HEK293 (cell line): Measurements from ENCODE around the gene TEAD1.
A peak's percentile ranks its signal among the peaks of the same experiment; 100 is the strongest.

Source experiments
- CTCF ChIA-PET: fragments of 350-600 bp; formaldehyde crosslinking; extraction: SDS; loops from one replicate; lab custom pipeline; 2021; ENCODE audit warnings: antibody characterized with exemption; lab: Yijun Ruan, JAX
- POLR2A ChIA-PET: fragments of 300-600 bp; formaldehyde crosslinking; extraction: SDS; loops from one replicate; lab custom pipeline; 2020; ENCODE audit warnings: antibody characterized with exemption, inconsistent platforms; lab: Yijun Ruan, JAX
- H3K27ac ChIP-seq: fragments of 200-500 bp; sonication (Bioruptor generic); 2 replicates; pipeline ENCODE4 v1.5.1; 2014; ENCODE audit warnings: low read depth, low read length, control low read depth, inconsistent platforms; ENCODE audit errors: extremely low read depth
- H3K36me3 ChIP-seq, 2 experiments: fragments of 200-500 bp in 1 of 2; sonication (Bioruptor generic) in 1 of 2; 1 replicate in 1 of 2; 2 replicates in 1 of 2; pipeline ENCODE4 v1.5.1; 2014 to 2017; ENCODE audit warnings: inconsistent platforms in 2 of 2, low read length in 2 of 2; ENCODE audit not compliant: control insufficient read depth in 2 of 2, insufficient read depth in 1 of 2
- H3K4me1 ChIP-seq: fragments of 200-500 bp; sonication (Bioruptor generic); 2 replicates; pipeline ENCODE4 v1.5.1; 2014; ENCODE audit warnings: mild to moderate bottlenecking, low read length, inconsistent platforms; ENCODE audit not compliant: control insufficient read depth, insufficient read depth
- H3K4me3 ChIP-seq: 2 replicates; pipeline ENCODE4 v1.5.1; 2011; ENCODE audit warnings: low read depth, mild to moderate bottlenecking, control low read depth, low read length, moderate library complexity
- H3K9me3 ChIP-seq: fragments of 200-500 bp; sonication (Bioruptor generic); 2 replicates; pipeline ENCODE4 v1.5.1; 2014; ENCODE audit warnings: low read depth, low read length, inconsistent platforms; ENCODE audit not compliant: control insufficient read depth, insufficient read depth
- HIC1 ChIP-seq: fragments of 450-650 bp; formaldehyde crosslinking; IDR thresholded peaks from 2 replicates; pipeline ENCODE4 v1.5.1; 2016; ENCODE audit warnings: missing biosample characterization, missing genetic modification characterization
- HOXD13 ChIP-seq: sonication (generic); formaldehyde crosslinking; IDR thresholded peaks from 2 replicates; pipeline ENCODE4 v1.8.0; 2022; ENCODE audit warnings: missing genetic modification reagents, borderline replicate concordance
- SCRT1 ChIP-seq: fragments of 450-650 bp; formaldehyde crosslinking; IDR thresholded peaks from 2 replicates; pipeline ENCODE4 v1.5.1; 2016; ENCODE audit warnings: missing biosample characterization, missing genetic modification characterization, borderline replicate concordance
- ZBTB10 ChIP-seq: fragments of 450-650 bp; formaldehyde crosslinking; IDR thresholded peaks from 2 replicates; pipeline ENCODE4 v1.5.1; 2016; ENCODE audit warnings: missing biosample characterization, missing genetic modification characterization
- ZFP37 ChIP-seq: fragments of 450-650 bp; formaldehyde crosslinking; IDR thresholded peaks from 2 replicates; pipeline ENCODE4 v1.5.1; 2016; ENCODE audit warnings: missing biosample characterization, missing genetic modification characterization
- ZFP69B ChIP-seq: fragments of 450-650 bp; formaldehyde crosslinking; IDR thresholded peaks from 2 replicates; pipeline ENCODE4 v1.5.1; 2016; ENCODE audit warnings: missing biosample characterization, missing genetic modification characterization
- ZNF121 ChIP-seq: fragments of 450-650 bp; formaldehyde crosslinking; IDR thresholded peaks from 2 replicates; pipeline ENCODE4 v1.5.1; 2016; ENCODE audit warnings: missing biosample characterization, missing genetic modification characterization
- ZNF449 ChIP-seq: fragments of 450-650 bp; formaldehyde crosslinking; IDR thresholded peaks from 2 replicates; pipeline ENCODE4 v1.5.1; 2017; ENCODE audit warnings: missing biosample characterization, mild to moderate bottlenecking, missing genetic modification characterization, moderate library complexity
- ZNF473 ChIP-seq: fragments of 450-650 bp; formaldehyde crosslinking; IDR thresholded peaks from 2 replicates; pipeline ENCODE4 v1.5.1; 2017; ENCODE audit warnings: missing biosample characterization, missing genetic modification characterization
- ZNF623 ChIP-seq: fragments of 450-650 bp; formaldehyde crosslinking; IDR thresholded peaks from 2 replicates; pipeline ENCODE4 v1.5.1; 2016; ENCODE audit warnings: missing biosample characterization, missing genetic modification characterization
- ZNF629 ChIP-seq: fragments of 450-650 bp; formaldehyde crosslinking; IDR thresholded peaks from 2 replicates; pipeline ENCODE4 v1.5.1; 2017; ENCODE audit warnings: missing biosample characterization, missing genetic modification characterization
- ZNF654 ChIP-seq: fragments of 450-650 bp; formaldehyde crosslinking; IDR thresholded peaks from 2 replicates; pipeline ENCODE4 v1.5.1; 2016; ENCODE audit warnings: low read depth, missing biosample characterization, missing genetic modification characterization
- ZNF785 ChIP-seq: fragments of 450-650 bp; formaldehyde crosslinking; IDR thresholded peaks from 2 replicates; pipeline ENCODE4 v1.5.1; 2016; ENCODE audit warnings: missing biosample characterization, missing genetic modification characterization
- TF ChIP-seq, protein P1 (sequence below): fragments of 450-650 bp; formaldehyde crosslinking; IDR thresholded peaks from 2 replicates; pipeline ENCODE4 v1.5.1; 2016; ENCODE audit warnings: missing biosample characterization, missing genetic modification characterization
- TF ChIP-seq, protein P2 (sequence below): fragments of 450-650 bp; formaldehyde crosslinking; optimal IDR thresholded peaks from 2 replicates; pipeline ENCODE3; 2016; ENCODE audit warnings: missing biosample characterization, mild to moderate bottlenecking, missing genetic modification characterization
- TF ChIP-seq, protein P3 (sequence below): fragments of 450-650 bp; formaldehyde crosslinking; conservative IDR thresholded peaks from 2 replicates; pipeline ENCODE4 v1.5.1; 2016; ENCODE audit warnings: low read depth, missing biosample characterization, missing genetic modification characterization

TEAD1 gene

GRCh38 chr11:12834630-12835029, 160.4 kb downstream of the TEAD1 start:
- H3K4me3 ChIP-seq: no peak overlapping the region
- TF ChIP-seq ZFP37 (no peak), ZNF121 (tag by site-specific recombination) (peak; percentile 81), ZFP69B (tag by site-specific recombination) (no peak)
- TF ChIP-seq, protein P1, sequence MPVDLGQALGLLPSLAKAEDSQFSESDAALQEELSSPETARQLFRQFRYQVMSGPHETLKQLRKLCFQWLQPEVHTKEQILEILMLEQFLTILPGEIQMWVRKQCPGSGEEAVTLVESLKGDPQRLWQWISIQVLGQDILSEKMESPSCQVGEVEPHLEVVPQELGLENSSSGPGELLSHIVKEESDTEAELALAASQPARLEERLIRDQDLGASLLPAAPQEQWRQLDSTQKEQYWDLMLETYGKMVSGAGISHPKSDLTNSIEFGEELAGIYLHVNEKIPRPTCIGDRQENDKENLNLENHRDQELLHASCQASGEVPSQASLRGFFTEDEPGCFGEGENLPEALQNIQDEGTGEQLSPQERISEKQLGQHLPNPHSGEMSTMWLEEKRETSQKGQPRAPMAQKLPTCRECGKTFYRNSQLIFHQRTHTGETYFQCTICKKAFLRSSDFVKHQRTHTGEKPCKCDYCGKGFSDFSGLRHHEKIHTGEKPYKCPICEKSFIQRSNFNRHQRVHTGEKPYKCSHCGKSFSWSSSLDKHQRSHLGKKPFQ (tag by site-specific recombination): 0 out of 2 replicates have a peak, but pooled peaks have one; percentile 17
- CTCF ChIA-PET: no interaction called here
- POLR2A ChIA-PET: interaction anchor here (0.6 to 1.0 kb wide), 2 partner anchors 15 to 130 kb away, joined by 3 read pairs; no protein-coding TSS in a partner anchor
- peaks cover 3% of the 10 kb centered on the region; the same call in 1 of the 2 replicates for H3K4me1 ChIP-seq
- no peak overlapping the region for H3K27ac ChIP-seq
- H3K36me3 ChIP-seq: no peaks in the 10 kb centered on the region
- no peaks in the 10 kb centered on the region for H3K9me3 ChIP-seq

- Histone ChIP-seq H3K27ac (no peak overlapping the region), H3K36me3 (no peaks in the 10 kb centered on the region), H3K4me3 (no peak overlapping the region), H3K4me1 (peaks cover 3% of the 10 kb centered on the region; the same call in 1 of the 2 replicates), H3K9me3 (no peaks in the 10 kb centered on the region)
- TF ChIP-seq HOXD13 (CRISPR knock-in tag) (no peak), ZNF449 (tag by site-specific recombination) (no peak), ZNF785 (no peak), ZNF623 (tag by site-specific recombination) (no peak), ZBTB10 (tag by site-specific recombination) (no peak), SCRT1 (tag by site-specific recombination) (no peak), HIC1 (no peak), ZNF629 (no peak), ZNF654 (tag by site-specific recombination) (no peak), ZNF473 (no peak)
- TF ChIP-seq, protein P2, sequence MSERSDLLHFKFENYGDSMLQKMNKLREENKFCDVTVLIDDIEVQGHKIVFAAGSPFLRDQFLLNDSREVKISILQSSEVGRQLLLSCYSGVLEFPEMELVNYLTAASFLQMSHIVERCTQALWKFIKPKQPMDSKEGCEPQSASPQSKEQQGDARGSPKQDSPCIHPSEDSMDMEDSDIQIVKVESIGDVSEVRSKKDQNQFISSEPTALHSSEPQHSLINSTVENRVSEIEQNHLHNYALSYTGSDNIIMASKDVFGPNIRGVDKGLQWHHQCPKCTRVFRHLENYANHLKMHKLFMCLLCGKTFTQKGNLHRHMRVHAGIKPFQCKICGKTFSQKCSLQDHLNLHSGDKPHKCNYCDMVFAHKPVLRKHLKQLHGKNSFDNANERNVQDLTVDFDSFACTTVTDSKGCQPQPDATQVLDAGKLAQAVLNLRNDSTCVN (tag by site-specific recombination): no peak
- TF ChIP-seq, protein P3, sequence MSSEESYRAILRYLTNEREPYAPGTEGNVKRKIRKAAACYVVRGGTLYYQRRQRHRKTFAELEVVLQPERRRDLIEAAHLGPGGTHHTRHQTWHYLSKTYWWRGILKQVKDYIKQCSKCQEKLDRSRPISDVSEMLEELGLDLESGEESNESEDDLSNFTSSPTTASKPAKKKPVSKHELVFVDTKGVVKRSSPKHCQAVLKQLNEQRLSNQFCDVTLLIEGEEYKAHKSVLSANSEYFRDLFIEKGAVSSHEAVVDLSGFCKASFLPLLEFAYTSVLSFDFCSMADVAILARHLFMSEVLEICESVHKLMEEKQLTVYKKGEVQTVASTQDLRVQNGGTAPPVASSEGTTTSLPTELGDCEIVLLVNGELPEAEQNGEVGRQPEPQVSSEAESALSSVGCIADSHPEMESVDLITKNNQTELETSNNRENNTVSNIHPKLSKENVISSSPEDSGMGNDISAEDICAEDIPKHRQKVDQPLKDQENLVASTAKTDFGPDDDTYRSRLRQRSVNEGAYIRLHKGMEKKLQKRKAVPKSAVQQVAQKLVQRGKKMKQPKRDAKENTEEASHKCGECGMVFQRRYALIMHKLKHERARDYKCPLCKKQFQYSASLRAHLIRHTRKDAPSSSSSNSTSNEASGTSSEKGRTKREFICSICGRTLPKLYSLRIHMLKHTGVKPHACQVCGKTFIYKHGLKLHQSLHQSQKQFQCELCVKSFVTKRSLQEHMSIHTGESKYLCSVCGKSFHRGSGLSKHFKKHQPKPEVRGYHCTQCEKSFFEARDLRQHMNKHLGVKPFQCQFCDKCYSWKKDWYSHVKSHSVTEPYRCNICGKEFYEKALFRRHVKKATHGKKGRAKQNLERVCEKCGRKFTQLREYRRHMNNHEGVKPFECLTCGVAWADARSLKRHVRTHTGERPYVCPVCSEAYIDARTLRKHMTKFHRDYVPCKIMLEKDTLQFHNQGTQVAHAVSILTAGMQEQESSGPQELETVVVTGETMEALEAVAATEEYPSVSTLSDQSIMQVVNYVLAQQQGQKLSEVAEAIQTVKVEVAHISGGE: no peak
- POLR2A ChIA-PET: interaction anchor here (0.6 to 1.0 kb wide), 2 partner anchors 14 to 131 kb away, joined by 3 read pairs; no protein-coding TSS in a partner anchor
- CTCF ChIA-PET: no interaction called here
These were observed 161.1 kb downstream of the TEAD1 start for GRCh38 chr11:12835286-12835685.
